SJCRH30 (cell line): ENCODE results near the gene PTPRG. TPM values are rescaled to one million over a fixed set of nuclear protein-coding genes. Genes with fewer than 3 reads are reported as not detected.
A peak's percentile ranks its signal among the peaks of the same experiment; 100 is the strongest.

Source experiments
- DNase-seq, 2 experiments: peaks; one replicate each; pipeline ENCODE4 v3.0.0-alpha.2; 2015 to 2020
- H3K27ac ChIP-seq: fragments of 250-450 bp; sonication (Bioruptor Pico); 2 replicates; pipeline ENCODE4 v1.5.1; 2020; ENCODE audit warnings: mild to moderate bottlenecking, moderate library complexity
- H3K27me3 ChIP-seq: fragments of 250-450 bp; sonication (Bioruptor Pico); 2 replicates; pipeline ENCODE4 v1.5.1; 2020; ENCODE audit warnings: mild to moderate bottlenecking, moderate library complexity
- H3K36me3 ChIP-seq: fragments of 250-450 bp; sonication (Bioruptor Pico); 2 replicates; pipeline ENCODE4 v1.5.1; 2020; ENCODE audit warnings: mild to moderate bottlenecking, moderate library complexity
- H3K4me1 ChIP-seq: fragments of 250-450 bp; sonication (Bioruptor Pico); 2 replicates; pipeline ENCODE4 v1.5.1; 2020; ENCODE audit warnings: mild to moderate bottlenecking, moderate library complexity
- H3K4me3 ChIP-seq: fragments of 250-450 bp; sonication (Bioruptor Pico); 2 replicates; pipeline ENCODE4 v1.5.1; 2020; ENCODE audit warnings: mild to moderate bottlenecking, moderate library complexity
- H3K9me3 ChIP-seq: fragments of 250-450 bp; sonication (Bioruptor Pico); replicated peaks from 2 replicates; pipeline ENCODE4 v1.5.1; 2020; ENCODE audit warnings: mild to moderate bottlenecking, moderate library complexity
- total RNA-seq: library from RNA; depleted of rRNA; stranded (reverse); fragments of >200 nt; shearing (Covaris generic); gene quantifications from 2 replicates; pipeline ENCODE4 v1.2.3, GENCODE V29; 2014

The PTPRG gene
- total RNA-seq, 1 experiment from 2014 or later = 25.2 TPM

GRCh38 chr3:61571516-61572336, 10.4 kb downstream of the PTPRG start:
- Histone ChIP-seq H3K9me3 (no peaks in the 10 kb centered on the region), H3K36me3 (no peaks in the 10 kb centered on the region), H3K27ac (no peak overlapping the region), H3K4me1 (no peaks in the 10 kb centered on the region), H3K4me3 (no peak overlapping the region), H3K27me3 (no peaks in the 10 kb centered on the region)
- no peak for DNase-seq

- Histone ChIP-seq H3K4me1 (no peaks in the 10 kb centered on the region), H3K27ac (no peak overlapping the region), H3K27me3 (no peaks in the 10 kb centered on the region), H3K36me3 (no peaks in the 10 kb centered on the region), H3K9me3 (no peaks in the 10 kb centered on the region), H3K4me3 (no peak overlapping the region)
- no peak for DNase-seq
Measured at GRCh38 chr3:61572879-61573278, 11.5 kb downstream of the PTPRG start.

GRCh38 chr3:61573441-61573840, 12.1 kb downstream of the PTPRG start:
- H3K27me3 ChIP-seq = no peaks in the 10 kb centered on the region
- no peak for DNase-seq
- H3K9me3 ChIP-seq = no peaks in the 10 kb centered on the region
- no peaks in the 10 kb centered on the region for H3K36me3 ChIP-seq
- no peaks in the 10 kb centered on the region for H3K4me1 ChIP-seq
- H3K27ac ChIP-seq = no peak overlapping the region
- no peak overlapping the region for H3K4me3 ChIP-seq

GRCh38 chr3:61574854-61575253, 13.5 kb downstream of the PTPRG start:
- H3K4me1 ChIP-seq = no peaks in the 10 kb centered on the region
- H3K4me3 ChIP-seq = no peak overlapping the region
- no peaks in the 10 kb centered on the region for H3K27me3 ChIP-seq
- no peak for DNase-seq
- no peak overlapping the region for H3K27ac ChIP-seq
- H3K9me3 ChIP-seq = no peaks in the 10 kb centered on the region
- H3K36me3 ChIP-seq = no peaks in the 10 kb centered on the region

GRCh38 chr3:61575893-61576292, 14.5 kb downstream of the PTPRG start:
- Histone ChIP-seq H3K4me3 (no peak overlapping the region), H3K27ac (no peak overlapping the region), H3K36me3 (no peaks in the 10 kb centered on the region), H3K27me3 (no peaks in the 10 kb centered on the region), H3K4me1 (no peaks in the 10 kb centered on the region; the same call in 1 of the 2 replicates), H3K9me3 (no peaks in the 10 kb centered on the region)
- DNase-seq = no peak

- Histone ChIP-seq H3K4me1 (no peaks in the 10 kb centered on the region; the same call in 1 of the 2 replicates), H3K9me3 (no peaks in the 10 kb centered on the region), H3K36me3 (no peaks in the 10 kb centered on the region), H3K4me3 (no peak overlapping the region), H3K27ac (no peak overlapping the region), H3K27me3 (no peaks in the 10 kb centered on the region)
- no peak for DNase-seq
Measured at GRCh38 chr3:61577760-61578159, 16.4 kb downstream of the PTPRG start.

- no peaks in the 10 kb centered on the region; the same call in 1 of the 2 replicates for H3K4me1 ChIP-seq
- no peaks in the 10 kb centered on the region for H3K27me3 ChIP-seq
- H3K4me3 ChIP-seq = no peak overlapping the region
- no peaks in the 10 kb centered on the region for H3K9me3 ChIP-seq
- no peak overlapping the region for H3K27ac ChIP-seq
- no peaks in the 10 kb centered on the region for H3K36me3 ChIP-seq
- DNase-seq = peak in 1 of 2 experiments; percentile 13
Measured at GRCh38 chr3:61578667-61579367, 17.4 kb downstream of the PTPRG start.

GRCh38 chr3:61579685-61580084, 18.3 kb downstream of the PTPRG start:
- Histone ChIP-seq H3K4me1 (no peaks in the 10 kb centered on the region; the same call in 1 of the 2 replicates), H3K27me3 (no peaks in the 10 kb centered on the region), H3K27ac (no peak overlapping the region), H3K36me3 (no peaks in the 10 kb centered on the region), H3K4me3 (no peak overlapping the region), H3K9me3 (no peaks in the 10 kb centered on the region)
- DNase-seq = no peak

GRCh38 chr3:61580982-61581643, 19.7 kb downstream of the PTPRG start:
- Histone ChIP-seq H3K4me3 (no peak overlapping the region), H3K27me3 (no peaks in the 10 kb centered on the region), H3K4me1 (no peaks in the 10 kb centered on the region; the same call in 1 of the 2 replicates), H3K27ac (no peak overlapping the region; the same call in 1 of the 2 replicates), H3K36me3 (no peaks in the 10 kb centered on the region), H3K9me3 (no peaks in the 10 kb centered on the region)
- peak in 1 of 2 experiments; percentile 25 for DNase-seq

GRCh38 chr3:61582287-61582686, 20.9 kb downstream of the PTPRG start:
- Histone ChIP-seq H3K4me3 (no peak overlapping the region), H3K4me1 (no peaks in the 10 kb centered on the region; the same call in 1 of the 2 replicates), H3K36me3 (no peaks in the 10 kb centered on the region), H3K9me3 (no peaks in the 10 kb centered on the region), H3K27me3 (no peaks in the 10 kb centered on the region), H3K27ac (no peak overlapping the region)
- no peak for DNase-seq

- H3K27me3 ChIP-seq = no peaks in the 10 kb centered on the region
- no peaks in the 10 kb centered on the region for H3K36me3 ChIP-seq
- H3K4me1 ChIP-seq = no peaks in the 10 kb centered on the region; the same call in 1 of the 2 replicates
- no peaks in the 10 kb centered on the region for H3K9me3 ChIP-seq
- H3K4me3 ChIP-seq = no peak overlapping the region
- H3K27ac ChIP-seq = no peak overlapping the region
- no peak for DNase-seq
Measured at GRCh38 chr3:61582846-61583245, 21.5 kb downstream of the PTPRG start.

- DNase-seq = no peak
- H3K27ac ChIP-seq = no peak overlapping the region
- H3K9me3 ChIP-seq = no peaks in the 10 kb centered on the region
- H3K4me3 ChIP-seq = no peak overlapping the region
- H3K36me3 ChIP-seq = no peaks in the 10 kb centered on the region
- H3K27me3 ChIP-seq = no peaks in the 10 kb centered on the region
- H3K4me1 ChIP-seq = no peaks in the 10 kb centered on the region; the same call in 1 of the 2 replicates
Measured at GRCh38 chr3:61583890-61584875, 22.8 kb downstream of the PTPRG start.

- Histone ChIP-seq H3K36me3 (no peaks in the 10 kb centered on the region), H3K27me3 (no peaks in the 10 kb centered on the region), H3K9me3 (no peaks in the 10 kb centered on the region), H3K4me1 (no peaks in the 10 kb centered on the region), H3K27ac (no peak overlapping the region), H3K4me3 (no peak overlapping the region)
- DNase-seq = no peak
Measured at GRCh38 chr3:61589856-61590255, 28.5 kb downstream of the PTPRG start.

GRCh38 chr3:61591300-61591699, 29.9 kb downstream of the PTPRG start:
- DNase-seq = no peak
- H3K27ac ChIP-seq = no peak overlapping the region

More at GRCh38 chr3:61591300-61591699, 29.9 kb downstream of the PTPRG start:
- no peaks in the 10 kb centered on the region for H3K36me3 ChIP-seq
- H3K4me1 ChIP-seq = no peaks in the 10 kb centered on the region
- H3K9me3 ChIP-seq = no peaks in the 10 kb centered on the region
- no peaks in the 10 kb centered on the region for H3K27me3 ChIP-seq
- H3K4me3 ChIP-seq = no peak overlapping the region
